IMR-90 (cell line): ENCODE data around the gene MAMDC4.

ENCODE experiments used
- MXI1 ChIP-seq: IDR thresholded peaks from 2 replicates; pipeline ENCODE4 v1.6.1; 2012; ENCODE audit warnings: low read depth, mild to moderate bottlenecking, low read length, moderate library complexity, borderline replicate concordance
- POLR2A ChIP-seq: IDR thresholded peaks from 2 replicates; pipeline ENCODE4 v1.6.1; 2012; ENCODE audit warnings: mild to moderate bottlenecking, low read depth, low read length
- SMC3 ChIP-seq: fragments of 150-350 bp; IDR thresholded peaks from 2 replicates; pipeline ENCODE4 v1.6.1; 2016; ENCODE audit warnings: low read depth, mild to moderate bottlenecking, antibody characterized with exemption, low read length, moderate library complexity
- TF ChIP-seq, protein P1 (sequence below): conservative IDR thresholded peaks from 2 replicates; pipeline ENCODE4 v1.5.1; 2012; ENCODE audit warnings: mild to moderate bottlenecking, low read depth, low read length, improper control_type of control experiment

GRCh38 chr9:136831720-136832104 lies 20.4 kb upstream of the MAMDC4 start:
- TF ChIP-seq POLR2A (no peak), MXI1 (no peak), SMC3 (no peak)
- TF ChIP-seq, protein P1, sequence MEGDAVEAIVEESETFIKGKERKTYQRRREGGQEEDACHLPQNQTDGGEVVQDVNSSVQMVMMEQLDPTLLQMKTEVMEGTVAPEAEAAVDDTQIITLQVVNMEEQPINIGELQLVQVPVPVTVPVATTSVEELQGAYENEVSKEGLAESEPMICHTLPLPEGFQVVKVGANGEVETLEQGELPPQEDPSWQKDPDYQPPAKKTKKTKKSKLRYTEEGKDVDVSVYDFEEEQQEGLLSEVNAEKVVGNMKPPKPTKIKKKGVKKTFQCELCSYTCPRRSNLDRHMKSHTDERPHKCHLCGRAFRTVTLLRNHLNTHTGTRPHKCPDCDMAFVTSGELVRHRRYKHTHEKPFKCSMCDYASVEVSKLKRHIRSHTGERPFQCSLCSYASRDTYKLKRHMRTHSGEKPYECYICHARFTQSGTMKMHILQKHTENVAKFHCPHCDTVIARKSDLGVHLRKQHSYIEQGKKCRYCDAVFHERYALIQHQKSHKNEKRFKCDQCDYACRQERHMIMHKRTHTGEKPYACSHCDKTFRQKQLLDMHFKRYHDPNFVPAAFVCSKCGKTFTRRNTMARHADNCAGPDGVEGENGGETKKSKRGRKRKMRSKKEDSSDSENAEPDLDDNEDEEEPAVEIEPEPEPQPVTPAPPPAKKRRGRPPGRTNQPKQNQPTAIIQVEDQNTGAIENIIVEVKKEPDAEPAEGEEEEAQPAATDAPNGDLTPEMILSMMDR = no peak
